Stimulated activated CD8-positive, alpha-beta memory T cell treated with anti-CD3 and anti-CD28 coated beads, Interleukin-7, amount 100 ng/mL, for 48 hours (primary cell): ENCODE results near the gene ELF4.

ENCODE experiments used
- DNase-seq, 2 donors: peaks; one replicate each; pipeline ENCODE4 v3.0.0-alpha.2; 2020; ENCODE audit warnings: low read depth in 1 of 2; ENCODE audit errors: extremely low read depth in 1 of 2

Gene ELF4

GRCh38 chrX:130110379-130111219 is at the start of gene ELF4:
TSS of gene ELF4 (minus strand) at chrX:130110497. CDS start at chrX:130081330, 29,167 bp downstream.
- no peak for DNase-seq

DNA sequence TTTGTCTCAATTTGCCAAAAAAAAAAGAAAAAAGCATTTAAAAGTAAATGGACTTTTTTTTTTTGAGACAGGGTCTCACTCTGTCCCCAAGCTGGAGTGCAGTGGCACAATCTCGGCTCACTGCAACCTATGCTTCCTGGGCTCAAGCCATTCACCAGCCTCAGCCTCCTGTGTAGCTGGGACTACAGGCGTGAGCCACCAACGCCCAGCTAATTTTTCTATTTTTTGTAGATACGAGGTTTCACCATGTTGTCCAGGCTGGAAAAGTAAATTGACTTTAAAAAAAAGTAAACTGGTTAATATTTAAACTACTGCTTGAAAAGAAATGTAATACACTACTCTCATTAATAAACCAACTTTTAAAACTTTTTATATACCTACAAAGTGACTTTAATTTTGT is 49.5 kb upstream of the ELF4 start:
- DNase-seq = no peak

- no peak for DNase-seq
These were observed 48.0 kb upstream of the ELF4 start for GRCh38 chrX:130158311-130158710.

DNA sequence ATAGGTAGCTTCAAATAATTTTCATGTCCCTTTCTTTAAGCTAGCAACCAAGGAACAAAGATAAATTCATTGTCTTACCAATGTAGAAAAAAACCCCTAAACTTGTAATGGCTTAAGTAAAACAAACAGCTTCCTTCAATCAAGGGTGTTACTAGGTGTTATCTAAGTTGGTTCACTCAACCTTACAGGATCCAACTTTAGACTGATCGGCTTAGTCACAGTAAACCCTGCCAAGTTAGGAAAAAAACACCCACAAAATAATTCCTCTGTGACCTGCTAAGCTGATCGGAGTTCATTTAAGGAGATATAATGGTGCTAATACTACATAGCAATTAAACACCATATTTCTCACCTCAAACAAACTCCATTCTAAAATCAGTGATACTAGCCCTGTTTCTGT is 45.3 kb upstream of the ELF4 start:
- no peak for DNase-seq

GRCh38 chrX:130147631-130148030 is 37.3 kb upstream of the ELF4 start:
- DNase-seq = no peak

DNA sequence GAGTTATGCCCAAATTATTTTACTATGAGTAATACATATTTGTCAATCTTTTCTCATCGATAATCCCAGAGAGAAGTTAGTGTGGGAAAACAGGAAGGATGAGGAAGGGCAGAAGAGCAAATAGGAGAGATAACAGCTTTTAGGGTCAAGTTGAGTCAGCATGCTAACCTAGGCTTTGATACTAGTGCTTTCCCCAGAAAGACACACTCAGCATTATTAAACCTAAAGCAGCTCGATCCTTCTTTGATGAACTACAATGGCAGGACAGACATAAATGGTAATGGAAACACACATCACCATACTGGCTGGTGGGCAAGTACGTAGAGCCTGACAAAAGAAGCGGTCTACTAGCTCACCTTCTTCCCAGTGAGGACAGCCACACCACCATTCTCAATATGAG is 34.8 kb upstream of the ELF4 start:
- no peak for DNase-seq

DNA sequence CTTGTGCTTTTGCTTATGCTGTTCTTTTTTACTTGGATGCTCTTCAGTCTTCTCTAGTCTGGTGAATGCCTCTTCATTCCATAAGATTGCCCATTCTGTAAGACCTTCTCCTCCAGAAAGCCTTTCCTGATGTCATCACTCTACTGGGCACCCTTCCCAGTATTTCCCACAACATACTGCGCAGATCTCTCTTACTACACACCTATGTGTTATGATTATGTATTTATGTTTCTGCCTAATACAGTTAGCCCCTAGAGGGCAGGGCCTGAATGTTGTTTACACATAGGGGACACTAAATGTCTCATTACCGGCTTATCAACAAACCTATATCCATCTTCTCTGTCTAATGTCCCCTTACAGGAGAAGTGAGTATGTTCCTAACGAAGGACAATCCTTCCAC is 34.2 kb upstream of the ELF4 start:
- DNase-seq = no peak

DNA sequence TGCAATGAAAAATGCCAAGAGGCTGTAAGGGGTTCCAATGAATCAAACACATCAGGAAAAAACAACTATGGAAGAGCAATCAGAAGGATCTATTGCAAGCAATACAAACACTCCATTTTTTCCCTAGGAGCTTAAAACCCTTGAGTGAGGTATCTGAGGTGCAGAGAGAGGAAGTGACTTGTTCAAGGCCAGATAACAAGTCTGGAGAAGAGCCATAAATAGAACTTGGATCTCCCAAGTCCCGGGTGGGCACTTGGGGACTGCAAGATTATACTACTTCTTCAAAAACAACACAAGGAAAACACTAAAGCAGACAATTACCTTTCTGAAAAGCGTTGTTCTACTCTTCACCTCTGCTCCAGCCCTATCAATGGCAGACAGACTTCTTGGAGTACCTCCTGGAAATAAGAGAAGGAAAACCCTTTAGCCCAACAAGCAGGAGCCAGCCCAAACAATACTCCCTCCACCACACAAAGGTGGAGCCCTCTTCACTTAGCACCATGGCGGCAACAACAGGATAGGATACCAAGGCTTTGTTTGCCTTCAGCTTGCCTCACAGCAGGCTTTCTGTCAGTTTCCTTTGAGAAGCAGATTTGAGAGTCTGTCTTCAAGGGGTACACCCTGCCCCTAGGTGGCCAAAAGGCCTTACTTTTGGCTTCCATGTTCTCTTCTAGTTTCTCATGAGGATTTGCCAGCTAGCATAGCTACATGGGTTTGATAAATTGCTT is 29.3 kb upstream of the ELF4 start:
- no peak for DNase-seq

GRCh38 chrX:130136961-130137360 is 26.7 kb upstream of the ELF4 start:
- DNase-seq = no peak

GRCh38 chrX:130136496-130136895 is 26.2 kb upstream of the ELF4 start:
- DNase-seq = no peak

GRCh38 chrX:130130990-130131389 is 20.7 kb upstream of the ELF4 start:
- DNase-seq = no peak

GRCh38 chrX:130125091-130125874 is 15.0 kb upstream of the ELF4 start:
- no peak for DNase-seq

DNA sequence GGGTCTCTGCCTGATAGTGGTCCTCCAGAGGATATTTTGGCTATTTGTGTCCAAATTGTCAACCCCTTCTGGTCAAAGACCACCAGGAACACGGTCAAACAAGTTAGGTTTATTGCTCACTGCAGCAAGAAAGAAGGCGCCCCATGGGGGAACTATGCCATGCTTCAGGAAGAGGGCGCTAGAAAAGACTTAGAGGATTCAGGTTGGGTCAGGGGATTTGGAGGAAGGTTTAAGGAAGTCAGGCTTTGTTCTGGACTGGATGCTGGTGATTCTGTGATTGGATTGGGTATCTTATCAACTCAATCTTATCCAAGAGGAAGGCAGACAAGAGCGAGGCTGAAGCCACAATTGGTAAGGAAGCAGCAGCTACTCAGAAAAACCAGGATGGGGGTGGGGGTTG is 14.3 kb upstream of the ELF4 start:
- DNase-seq = no peak

DNA sequence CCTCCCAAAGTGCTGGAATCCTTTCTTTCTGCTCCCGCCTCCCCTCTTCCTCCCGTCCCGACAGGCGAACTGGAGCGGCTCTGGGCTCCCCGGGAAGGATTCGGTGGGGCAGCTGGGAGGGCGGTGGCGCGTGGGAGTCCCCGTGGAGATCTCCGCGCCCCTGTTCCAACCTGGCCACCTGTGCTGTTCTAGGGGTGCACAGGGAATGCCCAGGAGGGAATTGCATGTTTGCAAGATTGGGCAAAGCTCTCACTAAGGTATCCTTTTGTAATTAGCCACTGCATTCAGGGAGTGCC is 11.2 kb upstream of the ELF4 start:
- DNase-seq = no peak

DNA sequence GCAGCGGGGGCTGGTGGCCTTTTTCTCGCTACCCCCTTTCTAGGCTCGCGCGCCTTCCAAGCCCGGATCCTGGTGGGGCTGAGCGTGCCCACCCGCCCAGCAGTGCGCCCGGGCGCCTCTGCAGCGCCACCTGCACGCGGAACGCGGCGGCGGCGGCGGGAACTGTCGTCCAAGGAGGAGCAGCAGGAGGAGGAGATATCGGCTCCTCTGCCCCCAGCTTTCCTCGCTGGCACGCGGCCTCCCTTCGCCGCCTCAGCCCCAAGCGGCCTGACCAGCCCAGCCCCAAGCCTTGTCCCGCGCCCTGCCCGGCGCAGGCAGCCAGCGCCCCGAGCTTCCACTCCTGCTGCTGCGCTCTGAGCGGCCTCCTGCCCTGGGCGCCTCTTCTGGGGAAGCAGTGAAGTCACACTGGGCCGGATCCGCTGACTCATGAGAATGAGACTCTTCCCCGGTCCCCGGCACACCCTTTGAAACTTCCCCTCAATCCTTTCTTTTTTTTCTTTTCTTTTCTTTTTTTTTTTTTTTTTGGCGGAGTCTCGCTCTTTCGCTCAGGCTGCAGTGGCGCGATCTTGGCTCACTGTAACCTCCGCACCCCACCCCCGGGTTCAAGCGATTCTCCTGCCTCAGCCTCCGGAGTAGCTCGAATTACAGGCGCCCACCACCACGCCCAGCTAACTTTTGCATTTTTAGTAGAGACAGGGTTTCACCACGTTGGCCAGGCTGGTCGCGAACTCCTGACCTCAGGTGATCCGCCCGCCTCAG is 10.6 kb upstream of the ELF4 start:
- DNase-seq = peak; percentile 35 to 42

DNA sequence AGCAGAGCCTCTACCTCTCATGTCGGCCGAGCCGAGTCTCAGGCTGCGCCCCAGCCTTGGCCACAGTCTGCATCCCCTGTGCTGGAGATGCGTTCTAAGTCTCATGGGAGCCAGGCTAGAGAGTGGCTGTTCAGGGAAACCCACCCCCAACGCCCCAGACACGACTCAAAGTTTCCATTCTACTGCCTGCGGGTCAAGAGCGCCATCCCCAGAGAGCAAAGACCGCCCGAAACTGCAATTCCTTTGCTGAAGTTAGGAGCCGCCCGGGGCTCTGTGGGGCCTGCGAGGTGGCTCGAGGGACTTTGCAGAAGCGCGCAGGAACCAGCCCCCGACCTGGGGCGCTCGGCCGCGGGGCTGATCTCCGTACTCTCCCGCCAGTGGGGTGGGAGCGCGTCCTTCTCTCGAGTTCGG is 10.0 kb upstream of the ELF4 start:
- no peak for DNase-seq

DNA sequence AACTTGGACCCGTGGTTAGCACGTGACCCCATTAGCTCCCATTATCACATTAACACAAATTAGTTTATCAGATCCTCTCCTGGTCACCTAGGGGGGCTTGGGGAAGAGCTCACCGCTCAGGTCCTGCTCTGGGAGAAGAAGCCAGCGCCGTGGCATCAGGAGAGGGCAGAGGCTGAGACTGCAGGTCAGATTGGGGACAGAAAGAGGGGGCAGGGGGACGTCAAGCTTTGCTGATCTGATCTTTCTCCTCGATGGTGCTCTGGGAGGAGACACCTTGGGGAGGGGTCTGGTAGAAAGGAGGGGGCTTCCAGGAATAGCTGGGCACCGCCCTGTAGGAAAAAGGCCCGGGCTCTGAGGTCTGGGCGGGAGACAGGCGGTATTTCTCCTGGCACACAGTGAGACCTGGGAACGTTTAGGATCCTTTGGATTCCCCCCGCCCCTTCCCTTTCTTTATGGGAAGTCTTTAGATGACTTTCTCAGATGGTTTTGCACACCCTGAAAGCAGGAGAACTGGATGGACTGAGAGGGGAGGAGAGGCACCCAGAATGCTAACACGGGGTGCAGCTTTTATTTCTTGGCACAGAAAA is 9.1 kb upstream of the ELF4 start:
- DNase-seq = no peak

GRCh38 chrX:130118441-130119311 is 8.4 kb upstream of the ELF4 start:
- DNase-seq = no peak

- DNase-seq = no peak
These were observed 6.9 kb upstream of the ELF4 start for GRCh38 chrX:130117166-130117565.
